ENCODE data around the gene WWC2.

The WWC2 gene

GRCh38 chr4:183261953-183262775, 163.1 kb downstream of the WWC2 start:
- no peak overlapping the region for H3K27ac ChIP-seq
- no peaks in the 10 kb centered on the region for H3K27me3 ChIP-seq
- H3K36me3 ChIP-seq, result no peaks in the 10 kb centered on the region

GRCh38 chr4:183262776-183263100, 163.7 kb downstream of the WWC2 start:
- no peak overlapping the region for H3K27ac ChIP-seq
- no peaks in the 10 kb centered on the region for H3K9me3 ChIP-seq
- no peaks in the 10 kb centered on the region for H3K36me3 ChIP-seq
- H3K4me3 ChIP-seq (ENCODE audit: low read depth in 1 of 2, low read length in 1 of 2), result no peak overlapping the region
- H3K4me1 ChIP-seq (ENCODE audit: control insufficient read depth in 1 of 2, insufficient read depth in 1 of 2, low read depth in 1 of 2, low read length in 1 of 2), result no peaks in the 10 kb centered on the region
- TF ChIP-seq CTCF (IDR thresholded peaks at IDR 0.05), result no peak
- no peaks in the 10 kb centered on the region for H3K27me3 ChIP-seq

More at GRCh38 chr4:183261953-183262775, 163.1 kb downstream of the WWC2 start:
- no peaks in the 10 kb centered on the region for H3K4me1 ChIP-seq (ENCODE audit: control insufficient read depth in 1 of 2, insufficient read depth in 1 of 2, low read depth in 1 of 2, low read length in 1 of 2)
- TF ChIP-seq CTCF (IDR thresholded peaks at IDR 0.05), result peak; percentile 47
- H3K4me3 ChIP-seq (ENCODE audit: low read depth in 1 of 2, low read length in 1 of 2), result no peak overlapping the region
- no peaks in the 10 kb centered on the region for H3K9me3 ChIP-seq

- H3K4me1 ChIP-seq (ENCODE audit: control insufficient read depth in 1 of 2, insufficient read depth in 1 of 2, low read depth in 1 of 2, low read length in 1 of 2), result no peaks in the 10 kb centered on the region
- no peak for TF ChIP-seq CTCF (IDR thresholded peaks at IDR 0.05)
- H3K27ac ChIP-seq, result no peak overlapping the region
- no peaks in the 10 kb centered on the region for H3K9me3 ChIP-seq
- H3K4me3 ChIP-seq (ENCODE audit: low read depth in 1 of 2, low read length in 1 of 2), result no peak overlapping the region
- H3K36me3 ChIP-seq, result no peaks in the 10 kb centered on the region
- no peaks in the 10 kb centered on the region for H3K27me3 ChIP-seq
Measured at GRCh38 chr4:183263787-183264386, 164.8 kb downstream of the WWC2 start.

- no peak overlapping the region for H3K4me3 ChIP-seq (ENCODE audit: low read depth in 1 of 2, low read length in 1 of 2)
- H3K4me1 ChIP-seq (ENCODE audit: control insufficient read depth in 1 of 2, insufficient read depth in 1 of 2, low read depth in 1 of 2, low read length in 1 of 2), result no peaks in the 10 kb centered on the region
- no peak overlapping the region for H3K27ac ChIP-seq
- no peak for TF ChIP-seq CTCF (IDR thresholded peaks at IDR 0.05)
- no peaks in the 10 kb centered on the region for H3K36me3 ChIP-seq
- H3K27me3 ChIP-seq, result no peaks in the 10 kb centered on the region
- H3K9me3 ChIP-seq, result no peaks in the 10 kb centered on the region
Measured at GRCh38 chr4:183264614-183265013, 165.6 kb downstream of the WWC2 start.

GRCh38 chr4:183266371-183266770, 167.3 kb downstream of the WWC2 start:
- H3K36me3 ChIP-seq, result no peaks in the 10 kb centered on the region
- no peak overlapping the region for H3K27ac ChIP-seq
- H3K4me1 ChIP-seq (ENCODE audit: control insufficient read depth in 1 of 2, insufficient read depth in 1 of 2, low read depth in 1 of 2, low read length in 1 of 2), result no peaks in the 10 kb centered on the region
- TF ChIP-seq CTCF (IDR thresholded peaks at IDR 0.05), result no peak
- H3K9me3 ChIP-seq, result no peaks in the 10 kb centered on the region
- H3K27me3 ChIP-seq, result no peaks in the 10 kb centered on the region
- H3K4me3 ChIP-seq (ENCODE audit: low read depth in 1 of 2, low read length in 1 of 2), result no peak overlapping the region

All from neutrophil (primary cell).